B cell (primary cell): ENCODE results near the gene UPK3BL2. TPM values are rescaled to one million over a fixed set of nuclear protein-coding genes. Genes with fewer than 3 reads are reported as not detected.
"Not testable (repeated sequence)": the region's sequence is repeated elsewhere in the genome, so short reads cannot be mapped to it uniquely, and the experiment has no call there.

ENCODE experiments used
- ATAC-seq: fragments of 200-7000 bp; cut with Tn5 transposase; one replicate; pipeline ENCODE4 v1.10.0; 2021; ENCODE audit warnings: low read depth, mild to moderate bottlenecking, moderate number of reproducible peaks, moderate library complexity
- CTCF ChIA-PET: fragments of 350-600 bp; sonication (Branson Sonifier 250); formaldehyde crosslinking; loops from one replicate; lab custom pipeline; 2021; ENCODE audit warnings: antibody characterized with exemption, inconsistent platforms; lab: Charles Lee
- POLR2A ChIA-PET: fragments of 350-600 bp; sonication (Branson Sonifier 250); formaldehyde crosslinking; loops from one replicate; lab custom pipeline; 2021; ENCODE audit warnings: antibody characterized with exemption; lab: Charles Lee
- DNase-seq: peaks from one replicate; pipeline ENCODE4 v3.0.0; 2013
- H2AFZ ChIP-seq: 2 replicates; pipeline ENCODE4 v1.6.1; 2012; ENCODE audit warnings: mild to moderate bottlenecking, low read depth, low read length; ENCODE audit not compliant: insufficient read depth, poor library complexity, severe bottlenecking
- H3K27ac ChIP-seq, 2 donors: 1 replicate in 1 of 2; 2 replicates in 1 of 2; pipeline ENCODE4 v1.5.1; 2012 to 2013; ENCODE audit warnings: low read length in 2 of 2, mild to moderate bottlenecking in 2 of 2, moderate library complexity in 1 of 2
- H3K27me3 ChIP-seq, 4 experiments: fragments of 200-600 bp in 1 of 4; sonication (generic) in 1 of 4; replicated peaks in 1 of 4; 1 replicate in 2 of 4; 2 replicates in 2 of 4; pipeline versions ENCODE4 v1.6.1 to v1.7.0; 2013 to 2016; ENCODE audit warnings: low read length in 3 of 4, mild to moderate bottlenecking in 2 of 4, mixed read lengths in 1 of 4, moderate library complexity in 1 of 4; ENCODE audit not compliant: insufficient read depth in 4 of 4, control insufficient read depth in 3 of 4; ENCODE audit errors: control extremely low read depth in 1 of 4
- H3K36me3 ChIP-seq, 2 experiments: replicated peaks in 1 of 2; 1 replicate in 1 of 2; 2 replicates in 1 of 2; pipeline versions ENCODE4 v1.6.1 to v1.7.1; 2013; ENCODE audit warnings: low read length in 1 of 2; ENCODE audit not compliant: insufficient read depth in 2 of 2, control insufficient read depth in 1 of 2; ENCODE audit errors: control extremely low read depth in 1 of 2, extremely low read depth in 1 of 2
- H3K4me1 ChIP-seq, 2 donors: fragments of 200-600 bp in 1 of 2; sonication (generic) in 1 of 2; 1 replicate in 1 of 2; 2 replicates in 1 of 2; pipeline versions ENCODE4 v1.5.1 to v1.6.1; 2013 to 2017; ENCODE audit warnings: low read length in 2 of 2; ENCODE audit not compliant: control insufficient read depth in 2 of 2, insufficient read depth in 2 of 2
- H3K4me2 ChIP-seq: replicated peaks from 2 replicates; pipeline ENCODE3; 2012; ENCODE audit warnings: mild to moderate bottlenecking, low read depth, low read length; ENCODE audit not compliant: poor library complexity, severe bottlenecking
- H3K4me3 ChIP-seq, 5 experiments: fragments of 200-600 bp in 1 of 5; sonication (generic) in 1 of 5; 1 replicate in 3 of 5; 2 replicates in 2 of 5; pipeline versions ENCODE4 v1.5.1 to v1.7.0; 2011 to 2016; ENCODE audit warnings: low read length in 4 of 5, mild to moderate bottlenecking in 4 of 5, low read depth in 2 of 5, control low read depth in 1 of 5, moderate library complexity in 1 of 5; ENCODE audit not compliant: insufficient read depth in 1 of 5; ENCODE audit errors: control extremely low read depth in 1 of 5, extremely low read depth in 1 of 5
- H3K79me2 ChIP-seq: fragments of 200-600 bp; sonication (generic); one replicate; pipeline ENCODE4 v1.6.0; 2016; ENCODE audit warnings: low read length; ENCODE audit not compliant: control insufficient read depth, insufficient read depth
- H3K9ac ChIP-seq: fragments of 200-600 bp; sonication (generic); 2 replicates; pipeline ENCODE4 v1.6.1; 2017; ENCODE audit warnings: mild to moderate bottlenecking, low read length, moderate library complexity
- H3K9me3 ChIP-seq, 3 donors: one replicate each; pipeline versions ENCODE4 v1.6.1 to v1.7.1; 2013; ENCODE audit warnings: low read length in 2 of 3; ENCODE audit not compliant: control insufficient read depth in 2 of 3, insufficient read depth in 1 of 3; ENCODE audit errors: control extremely low read depth in 1 of 3
- H4K20me1 ChIP-seq: 2 replicates; pipeline ENCODE4 v1.6.0; 2012; ENCODE audit warnings: mild to moderate bottlenecking, low read length; ENCODE audit not compliant: insufficient read depth, control insufficient read depth, poor library complexity, severe bottlenecking
- H3K27ac Mint-ChIP-seq: one replicate; pipeline ENCODE4 v1.8.0; 2021; ENCODE audit warnings: mixed read lengths
- H3K27me3 Mint-ChIP-seq: one replicate; pipeline ENCODE4 v1.8.0; 2021; ENCODE audit warnings: mixed read lengths
- H3K4me1 Mint-ChIP-seq: one replicate; pipeline ENCODE4 v1.8.0; 2021; ENCODE audit warnings: mixed read lengths
- H3K4me3 Mint-ChIP-seq: one replicate; pipeline ENCODE4 v1.8.0; 2021; ENCODE audit warnings: mixed read lengths
- H3K9me3 Mint-ChIP-seq: one replicate; pipeline ENCODE4 v1.8.0; 2022; ENCODE audit warnings: mixed read lengths; ENCODE audit not compliant: insufficient read depth
- WGBS: methylation state at CpG from one replicate; pipeline ENCODE4 v1.1.5; 2013; ENCODE audit warnings: missing lambda C conversion rate; ENCODE audit not compliant: insufficient coverage; 5-methylcytosine and 5-hydroxymethylcytosine counted together
- intact Hi-C: fragments of 100-400 bp; cut with micrococcal nuclease; formaldehyde crosslinking; loops from one replicate; pipeline ENCODE4 v1.10.0; 2022
- polyA plus RNA-seq: library from polyadenylated mRNA; depleted of rRNA; stranded (reverse); fragments of >200 nt; gene quantifications from 2 replicates; pipeline ENCODE4 v1.2.3, GENCODE V29; 2012
- total RNA-seq, 2 donors: library from RNA; stranded (reverse); fragments of 120-200 nt in 1 of 2; gene quantifications; 1 replicate in 1 of 2; 2 replicates in 1 of 2; pipeline versions ENCODE4 v1.2.3 to v1.2.4, GENCODE V29; 2013 to 2022

UPK3BL2 gene
- total and polyA plus RNA-seq, 2 donors (not counting 1 experiment from before 2014, with no cell fraction given): 68.2 to 143 TPM

DNA sequence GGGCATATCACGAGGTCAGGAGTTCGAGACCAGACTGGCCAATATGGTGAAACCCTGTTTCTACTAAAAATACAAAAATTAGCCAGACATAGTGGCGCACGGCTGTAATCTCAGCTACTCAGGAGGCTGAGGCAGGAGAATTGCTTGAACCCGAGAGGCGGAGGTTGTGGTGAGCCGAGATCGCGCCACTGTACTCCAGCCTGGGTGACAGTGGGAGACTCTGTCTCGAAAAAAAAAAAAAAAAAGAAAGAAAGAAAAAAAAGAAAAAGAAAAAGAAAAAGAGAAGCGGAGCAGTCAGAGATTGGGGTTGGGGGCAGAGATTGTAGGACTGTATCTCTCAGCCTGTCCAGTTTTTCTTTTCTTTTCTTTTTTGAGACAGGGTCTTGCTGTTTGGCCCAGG, 725 bp downstream of the UPK3BL2 start:
- H3K4me2 ChIP-seq, H3K4me3 ChIP-seq, H3K27ac Mint-ChIP-seq, H3K36me3 ChIP-seq, H2AFZ ChIP-seq, H3K4me3 Mint-ChIP-seq, H3K27me3 ChIP-seq, H3K4me1 ChIP-seq, H3K4me1 Mint-ChIP-seq, H4K20me1 ChIP-seq, DNase-seq, H3K79me2 ChIP-seq, intact Hi-C loops, H3K9me3 Mint-ChIP-seq, ATAC-seq, POLR2A ChIA-PET, H3K9ac ChIP-seq, H3K9me3 ChIP-seq, H3K27ac ChIP-seq, H3K27me3 Mint-ChIP-seq, CTCF ChIA-PET: not testable (repeated sequence)
- no CpG with 5 or more reads among the region's 11 CpGs for WGBS

GRCh38 chr7:102542083-102542482, 1.4 kb downstream of the UPK3BL2 start:
- H3K4me2 ChIP-seq, H3K27ac ChIP-seq, H3K9ac ChIP-seq, ATAC-seq, H3K27me3 Mint-ChIP-seq, intact Hi-C loops, H3K27ac Mint-ChIP-seq, CTCF ChIA-PET, H3K36me3 ChIP-seq, H4K20me1 ChIP-seq, H3K9me3 ChIP-seq, H3K27me3 ChIP-seq, H3K4me3 Mint-ChIP-seq, H3K4me1 Mint-ChIP-seq, H3K79me2 ChIP-seq, H3K4me3 ChIP-seq, H3K9me3 Mint-ChIP-seq, POLR2A ChIA-PET, H3K4me1 ChIP-seq, H2AFZ ChIP-seq, DNase-seq: not testable (repeated sequence)
- no CpG with 5 or more reads among the region's 8 CpGs for WGBS

DNA sequence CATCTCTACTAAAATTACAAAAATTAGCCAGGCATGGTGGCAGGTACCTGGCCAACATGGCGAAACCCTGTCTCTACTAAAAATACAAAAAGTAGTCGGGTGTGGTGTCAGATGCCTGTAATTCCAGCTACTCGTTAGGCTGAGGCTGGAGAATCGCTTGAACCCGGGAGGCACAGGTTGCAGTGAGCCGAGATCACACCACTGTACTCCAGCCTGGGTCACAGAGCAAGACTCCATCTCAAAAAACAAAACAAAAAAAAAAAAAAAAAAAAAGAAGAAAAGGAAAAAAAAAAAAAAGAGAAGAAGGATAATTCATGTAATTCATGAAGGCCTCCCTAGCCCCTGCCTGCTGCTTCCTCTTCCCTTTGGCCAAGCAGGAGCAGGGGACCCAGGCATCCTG, 2.9 kb downstream of the UPK3BL2 start:
- H3K9ac ChIP-seq, ATAC-seq, H3K9me3 ChIP-seq, POLR2A ChIA-PET, H3K4me2 ChIP-seq, H4K20me1 ChIP-seq, H3K9me3 Mint-ChIP-seq, H3K4me1 ChIP-seq, DNase-seq, H3K79me2 ChIP-seq, intact Hi-C loops, H3K27ac ChIP-seq, H3K36me3 ChIP-seq, H3K27me3 Mint-ChIP-seq, CTCF ChIA-PET, H3K4me3 Mint-ChIP-seq, H3K27me3 ChIP-seq, H2AFZ ChIP-seq, H3K4me1 Mint-ChIP-seq, H3K27ac Mint-ChIP-seq, H3K4me3 ChIP-seq: not testable (repeated sequence)
- WGBS: no CpG with 5 or more reads among the region's 6 CpGs

GRCh38 chr7:102535062-102535615, 8.4 kb downstream of the UPK3BL2 start:
- H3K9me3 Mint-ChIP-seq: not testable (repeated sequence)

More at GRCh38 chr7:102535062-102535615, 8.4 kb downstream of the UPK3BL2 start:
- H3K4me3 Mint-ChIP-seq, intact Hi-C loops, H4K20me1 ChIP-seq, H3K9me3 ChIP-seq, POLR2A ChIA-PET, H3K9ac ChIP-seq, H2AFZ ChIP-seq, H3K27ac ChIP-seq, CTCF ChIA-PET, H3K36me3 ChIP-seq, H3K27ac Mint-ChIP-seq, H3K27me3 ChIP-seq, ATAC-seq, H3K79me2 ChIP-seq, H3K4me3 ChIP-seq, H3K4me1 ChIP-seq, H3K4me2 ChIP-seq, H3K27me3 Mint-ChIP-seq, H3K4me1 Mint-ChIP-seq: not testable (repeated sequence)
- DNase-seq: peak; percentile 0
- WGBS: 80% methylated on average over 1 of the region's 8 CpGs
